HFFc6 (cell line): ENCODE data around the gene SH3D21. TPM values are rescaled to one million over a fixed set of nuclear protein-coding genes. Genes with fewer than 3 reads are reported as not detected.
A peak's percentile ranks its signal among the peaks of the same experiment; 100 is the strongest.

Experiments used
- DNase-seq: peaks from one replicate; pipeline ENCODE4 v3.0.0-alpha.2; 2018
- H3K27ac Mint-ChIP-seq: 2 replicates; pipeline ENCODE4 v1.8.0; 2020; ENCODE audit warnings: mild to moderate bottlenecking, mixed read lengths
- H3K27me3 Mint-ChIP-seq: 2 replicates; pipeline ENCODE4 v1.8.0; 2021; ENCODE audit warnings: mild to moderate bottlenecking, moderate library complexity, mixed read lengths; ENCODE audit not compliant: insufficient read depth
- H3K36me3 Mint-ChIP-seq: 2 replicates; pipeline ENCODE4 v1.8.0; 2021; ENCODE audit warnings: low read depth, mixed read lengths
- H3K4me1 Mint-ChIP-seq: 2 replicates; pipeline ENCODE4 v1.8.0; 2020; ENCODE audit warnings: low read depth, mixed read lengths
- H3K4me3 Mint-ChIP-seq: 2 replicates; pipeline ENCODE4 v1.8.0; 2020; ENCODE audit warnings: mild to moderate bottlenecking, moderate library complexity, mixed read lengths
- H3K9me3 Mint-ChIP-seq: 2 replicates; pipeline ENCODE4 v1.8.0; 2020; ENCODE audit warnings: mild to moderate bottlenecking, mixed read lengths
- total RNA-seq, 6 experiments: library from RNA; stranded (reverse); fragmentation: NEBNext Ultra II Directional; extraction: Animal tissue kit (Norgen Biotek cat#: 25700); gene quantifications; 2 replicates in 1 of 6; 3 replicates in 5 of 6; pipeline ENCODE4 v1.2.3, GENCODE V29; 2021
- TF ChIP-seq, protein P1 (sequence below): fragments of 200-600 bp; sonication (generic); IDR thresholded peaks from 2 replicates; pipeline ENCODE4 v1.5.0; 2021; ENCODE audit warnings: antibody characterized with exemption, mild to moderate bottlenecking

Gene SH3D21
- total RNA-seq, 6 experiments from 2014 or later = 2.7 to 5.3 (median 2.9) TPM

DNA sequence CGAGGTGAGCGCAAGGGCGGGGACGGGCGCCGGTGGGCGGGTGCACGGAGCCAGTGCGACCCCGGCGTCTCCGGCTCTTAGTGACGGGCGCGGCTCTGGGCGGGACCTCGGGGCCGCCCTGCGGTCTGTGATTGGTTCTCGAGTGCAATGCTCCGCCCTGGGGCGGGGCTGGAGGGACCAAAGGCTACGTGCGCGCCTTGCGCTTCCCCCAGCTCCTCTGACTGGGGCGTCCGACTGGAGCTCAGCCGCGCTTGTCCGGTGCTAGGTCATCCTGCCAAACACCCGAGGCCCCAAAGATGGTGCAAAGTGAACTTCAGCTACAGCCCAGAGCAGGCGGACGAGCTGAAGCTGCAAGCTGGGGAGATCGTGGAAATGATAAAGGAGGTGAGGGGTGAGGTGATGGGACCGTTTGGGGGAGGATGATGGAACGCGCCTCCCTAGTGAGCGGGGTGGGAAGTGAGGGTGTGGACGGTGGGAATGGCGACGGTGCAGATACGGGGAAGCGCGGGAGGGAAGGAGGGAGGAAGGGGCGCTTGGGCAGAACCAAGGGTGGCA, 811 bp downstream of the SH3D21 start:
- H3K4me3 Mint-ChIP-seq = peak overlapping the region; percentile 87
- peak overlapping the region; percentile 79 for H3K27ac Mint-ChIP-seq
- H3K4me1 Mint-ChIP-seq = peaks cover 29% of the 10 kb centered on the region
- H3K27me3 Mint-ChIP-seq = peaks cover 6% of the 10 kb centered on the region
- H3K36me3 Mint-ChIP-seq = peaks cover 35% of the 10 kb centered on the region
- TF ChIP-seq, protein P1, sequence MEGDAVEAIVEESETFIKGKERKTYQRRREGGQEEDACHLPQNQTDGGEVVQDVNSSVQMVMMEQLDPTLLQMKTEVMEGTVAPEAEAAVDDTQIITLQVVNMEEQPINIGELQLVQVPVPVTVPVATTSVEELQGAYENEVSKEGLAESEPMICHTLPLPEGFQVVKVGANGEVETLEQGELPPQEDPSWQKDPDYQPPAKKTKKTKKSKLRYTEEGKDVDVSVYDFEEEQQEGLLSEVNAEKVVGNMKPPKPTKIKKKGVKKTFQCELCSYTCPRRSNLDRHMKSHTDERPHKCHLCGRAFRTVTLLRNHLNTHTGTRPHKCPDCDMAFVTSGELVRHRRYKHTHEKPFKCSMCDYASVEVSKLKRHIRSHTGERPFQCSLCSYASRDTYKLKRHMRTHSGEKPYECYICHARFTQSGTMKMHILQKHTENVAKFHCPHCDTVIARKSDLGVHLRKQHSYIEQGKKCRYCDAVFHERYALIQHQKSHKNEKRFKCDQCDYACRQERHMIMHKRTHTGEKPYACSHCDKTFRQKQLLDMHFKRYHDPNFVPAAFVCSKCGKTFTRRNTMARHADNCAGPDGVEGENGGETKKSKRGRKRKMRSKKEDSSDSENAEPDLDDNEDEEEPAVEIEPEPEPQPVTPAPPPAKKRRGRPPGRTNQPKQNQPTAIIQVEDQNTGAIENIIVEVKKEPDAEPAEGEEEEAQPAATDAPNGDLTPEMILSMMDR = no peak
- peak; percentile 86 for DNase-seq
- H3K9me3 Mint-ChIP-seq = no peaks in the 10 kb centered on the region

DNA sequence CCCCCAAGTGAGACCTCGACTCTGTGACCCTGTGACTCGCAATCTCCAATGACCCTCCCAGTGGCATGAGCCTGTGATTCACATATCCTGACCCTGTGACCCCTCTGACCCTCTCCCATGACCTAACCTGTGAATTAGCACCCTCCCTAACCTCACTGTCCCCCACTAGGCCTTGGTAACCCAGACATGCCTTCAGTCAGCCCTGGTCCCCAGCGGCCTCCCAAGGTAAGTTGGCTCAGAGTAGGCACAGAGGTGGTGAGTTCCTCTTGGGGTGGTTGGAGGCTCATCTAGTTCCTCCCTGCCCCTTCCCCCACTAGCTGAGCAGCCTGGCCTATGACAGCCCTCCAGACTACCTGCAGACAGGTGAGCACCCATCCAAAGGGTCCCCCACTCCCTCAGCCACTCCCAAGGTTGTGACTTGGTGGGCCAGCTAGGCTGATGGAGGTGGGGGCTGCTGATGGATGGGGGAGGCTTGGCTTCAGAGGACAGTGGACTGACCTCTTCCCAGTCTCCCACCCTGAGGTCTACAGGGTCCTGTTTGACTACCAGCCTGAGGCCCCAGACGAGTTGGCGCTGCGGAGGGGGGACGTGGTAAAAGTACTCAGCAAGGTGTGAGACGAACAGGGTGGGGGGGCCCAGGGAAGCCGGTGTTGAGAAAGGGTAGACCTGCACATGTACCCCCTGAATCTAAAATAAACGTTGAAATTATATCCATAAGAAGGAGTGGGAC, 1.6 kb downstream of the SH3D21 start:
- H3K27me3 Mint-ChIP-seq = peaks cover 6% of the 10 kb centered on the region
- peak overlapping the region; percentile 87 for H3K4me3 Mint-ChIP-seq
- H3K4me1 Mint-ChIP-seq = peaks cover 29% of the 10 kb centered on the region
- DNase-seq = no peak
- peak overlapping the region; percentile 79; the same call in 1 of the 2 replicates for H3K27ac Mint-ChIP-seq
- H3K36me3 Mint-ChIP-seq = peaks cover 31% of the 10 kb centered on the region
- TF ChIP-seq, protein P1 = no peak
- H3K9me3 Mint-ChIP-seq = no peaks in the 10 kb centered on the region

DNA sequence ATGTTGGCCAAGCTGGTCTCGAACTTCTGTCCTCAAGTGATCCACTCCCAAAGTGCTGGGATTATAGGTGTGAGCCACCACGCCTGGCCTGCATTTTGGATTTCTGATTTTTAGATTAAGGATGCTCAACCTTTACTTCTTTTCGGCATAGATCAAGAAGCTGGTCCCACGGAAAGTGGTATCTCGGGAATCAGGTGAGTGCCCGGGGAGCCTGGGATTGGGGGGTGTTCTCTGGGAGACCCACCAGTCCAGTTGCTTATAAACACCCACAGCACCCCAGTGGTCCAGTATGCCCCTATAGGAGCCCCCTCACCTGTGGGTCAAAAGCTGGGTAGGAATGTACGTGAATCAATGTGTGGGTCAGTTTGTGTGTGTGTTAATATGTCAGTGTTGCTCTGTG, 3.2 kb downstream of the SH3D21 start:
- H3K4me3 Mint-ChIP-seq = no peak overlapping the region
- no peaks in the 10 kb centered on the region for H3K9me3 Mint-ChIP-seq
- TF ChIP-seq, protein P1 = no peak
- peaks cover 22% of the 10 kb centered on the region for H3K4me1 Mint-ChIP-seq
- peaks cover 22% of the 10 kb centered on the region for H3K36me3 Mint-ChIP-seq
- peaks cover 6% of the 10 kb centered on the region for H3K27me3 Mint-ChIP-seq
- DNase-seq = no peak
- H3K27ac Mint-ChIP-seq = no peak overlapping the region; the same call in 1 of the 2 replicates

DNA sequence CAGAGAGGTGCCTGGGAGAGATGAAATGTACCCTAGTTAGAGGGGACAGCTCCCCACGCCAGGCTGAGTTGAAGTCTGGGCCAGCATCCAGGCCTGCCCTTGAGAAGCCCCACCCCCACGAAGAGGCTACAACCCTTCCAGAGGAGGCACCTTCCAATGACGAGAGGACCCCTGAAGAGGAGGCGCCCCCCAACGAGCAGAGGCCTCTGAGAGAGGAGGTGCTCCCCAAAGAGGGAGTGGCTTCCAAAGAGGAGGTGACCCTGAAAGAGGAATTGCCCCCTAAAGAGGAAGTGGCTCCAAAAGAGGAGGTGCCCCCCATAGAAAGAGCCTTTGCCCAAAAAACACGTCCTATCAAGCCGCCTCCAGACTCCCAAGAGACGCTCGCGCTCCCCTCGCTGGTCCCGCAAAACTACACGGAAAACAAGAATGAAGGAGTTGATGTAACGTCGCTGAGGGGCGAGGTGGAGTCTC, 14.2 kb downstream of the SH3D21 start:
- Mint-ChIP-seq H3K27me3 (peaks cover 4% of the 10 kb centered on the region; the same call in 1 of the 2 replicates), H3K9me3 (no peaks in the 10 kb centered on the region), H3K4me1 (peaks cover 26% of the 10 kb centered on the region), H3K4me3 (peak overlapping the region; percentile 78), H3K36me3 (0 out of 2 replicates have a peak, but pooled peaks cover 9% of the 10 kb centered on the region), H3K27ac (peak overlapping the region; percentile 78)
- no peak for DNase-seq
- TF ChIP-seq, protein P1 = no peak

DNA sequence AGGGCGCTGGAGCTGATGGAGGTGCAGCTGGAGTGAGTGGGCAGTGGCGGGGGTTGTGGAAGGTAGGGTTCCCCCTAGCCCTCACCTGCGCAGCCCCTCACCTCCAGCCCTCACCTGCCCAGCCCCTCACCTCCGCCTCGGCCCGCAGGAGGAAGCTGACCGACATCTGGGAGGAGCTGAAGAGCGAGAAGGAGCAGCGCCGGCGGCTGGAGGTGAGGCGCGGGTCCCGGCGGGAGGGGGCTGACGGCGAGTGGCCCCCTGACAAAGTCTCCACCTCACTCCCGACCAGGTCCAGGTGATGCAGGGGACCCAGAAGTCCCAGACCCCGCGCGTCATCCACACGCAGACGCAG, 14.6 kb downstream of the SH3D21 start:
- no peak for DNase-seq
- H3K4me1 Mint-ChIP-seq = peaks cover 27% of the 10 kb centered on the region
- TF ChIP-seq, protein P1 = no peak
- peak overlapping the region; percentile 78 for H3K4me3 Mint-ChIP-seq
- H3K9me3 Mint-ChIP-seq = no peaks in the 10 kb centered on the region
- 0 out of 2 replicates have a peak, but pooled peaks cover 9% of the 10 kb centered on the region for H3K36me3 Mint-ChIP-seq
- peak overlapping the region; percentile 78 for H3K27ac Mint-ChIP-seq
- H3K27me3 Mint-ChIP-seq = peaks cover 4% of the 10 kb centered on the region; the same call in 1 of the 2 replicates
